Keratinocyte (primary cell): ENCODE results near the gene KMT2C. TPM values are rescaled to one million over a fixed set of nuclear protein-coding genes. Genes with fewer than 3 reads are reported as not detected.

Source experiments
- DNase-seq: peaks from one replicate; pipeline ENCODE4 v3.0.0-alpha.2; 2011; ENCODE audit warnings: low read depth, missing footprints, low spot score
- FAIRE-seq: peaks from 2 replicates; lab custom pipeline; 2011; peaks lifted over from hg19 to GRCh38; lab: Jason Lieb, UNC
- H2AFZ ChIP-seq: 2 replicates; pipeline ENCODE4 v1.6.0; 2012; ENCODE audit warnings: low read length, control low read depth, inconsistent platforms; ENCODE audit not compliant: control insufficient read depth
- H3K27ac ChIP-seq: 2 replicates; pipeline ENCODE4 v1.5.1; 2011; ENCODE audit warnings: low read length; ENCODE audit not compliant: control insufficient read depth, insufficient read depth
- H3K27me3 ChIP-seq: 3 replicates; pipeline ENCODE4 v1.6.0; 2011; ENCODE audit warnings: low read length; ENCODE audit not compliant: control insufficient read depth, insufficient read depth; ENCODE audit errors: extremely low read depth
- H3K36me3 ChIP-seq, 2 experiments: 2 replicates in 1 of 2; 3 replicates in 1 of 2; pipeline ENCODE4 v1.5.1; 2011; ENCODE audit warnings: low read length in 2 of 2, mild to moderate bottlenecking in 1 of 2; ENCODE audit not compliant: control insufficient read depth in 2 of 2, insufficient read depth in 2 of 2; ENCODE audit errors: extremely low read depth in 1 of 2
- H3K4me1 ChIP-seq: 3 replicates; pipeline ENCODE4 v1.5.1; 2011; ENCODE audit warnings: low read length; ENCODE audit not compliant: control insufficient read depth, insufficient read depth; ENCODE audit errors: extremely low read depth
- H3K4me2 ChIP-seq: 3 replicates; pipeline ENCODE4 v1.6.0; 2011; ENCODE audit warnings: low read depth, low read length; ENCODE audit not compliant: control insufficient read depth, insufficient read depth; ENCODE audit errors: extremely low read depth
- H3K4me3 ChIP-seq, 3 experiments: fragments of 200-600 bp in 1 of 3; sonication (generic) in 1 of 3; 2 replicates in 2 of 3; 3 replicates in 1 of 3; pipeline ENCODE4 v1.5.1; 2011 to 2016; ENCODE audit warnings: low read length in 3 of 3, mild to moderate bottlenecking in 3 of 3, control low read depth in 2 of 3, inconsistent platforms in 1 of 3, low read depth in 1 of 3, mixed read lengths in 1 of 3, mixed run types in 1 of 3, moderate library complexity in 1 of 3; ENCODE audit not compliant: control insufficient read depth in 2 of 3, insufficient read depth in 2 of 3; ENCODE audit errors: extremely low read depth in 1 of 3
- H3K79me2 ChIP-seq: 2 replicates; pipeline ENCODE4 v1.6.0; 2012; ENCODE audit warnings: low read length; ENCODE audit not compliant: control insufficient read depth, insufficient read depth
- H3K9ac ChIP-seq: 3 replicates; pipeline ENCODE4 v1.6.0; 2011; ENCODE audit warnings: low read length; ENCODE audit not compliant: control insufficient read depth, insufficient read depth; ENCODE audit errors: extremely low read depth
- H3K9me1 ChIP-seq: 3 replicates; pipeline ENCODE4 v1.6.0; 2011; ENCODE audit warnings: low read length; ENCODE audit not compliant: control insufficient read depth, insufficient read depth; ENCODE audit errors: extremely low read depth
- H3K9me3 ChIP-seq: 2 replicates; pipeline ENCODE4 v1.5.1; 2012; ENCODE audit warnings: low read depth, low read length; ENCODE audit not compliant: control insufficient read depth
- H4K20me1 ChIP-seq: 3 replicates; pipeline ENCODE4 v1.6.0; 2011; ENCODE audit warnings: low read length; ENCODE audit not compliant: control insufficient read depth, insufficient read depth; ENCODE audit errors: extremely low read depth
- CTCF ChIP-seq, 3 experiments: IDR thresholded peaks in 1 of 3; conservative IDR thresholded peaks in 1 of 3; optimal IDR thresholded peaks in 1 of 3; 2 replicates in 2 of 3; 3 replicates in 1 of 3; pipeline versions ENCODE3 to v1.5.1; 2011; ENCODE audit warnings: low read length in 3 of 3, mild to moderate bottlenecking in 3 of 3, moderate library complexity in 2 of 3, control low read depth in 1 of 3, inconsistent platforms in 1 of 3; ENCODE audit not compliant: insufficient read depth in 2 of 3; ENCODE audit errors: extremely low read depth in 1 of 3
- EZH2 ChIP-seq: IDR thresholded peaks from one replicate; pipeline ENCODE4 v1.6.1; 2012; ENCODE audit warnings: inconsistent platforms, mild to moderate bottlenecking, low read length, moderate library complexity
- dilution Hi-C: fragments of 300-500 bp; cut with MboI; formaldehyde crosslinking; loops from one replicate; pipeline ENCODE4 v1.7.0; 2020; ENCODE audit warnings: low sequenced_read_pairs; ENCODE audit not compliant: extremely low pct_ligation_motif_present
- polyA plus RNA-seq, 5 experiments: library from polyadenylated mRNA; depleted of rRNA in 3 of 5; stranded (reverse) in 3 of 5; stranded (forward) in 1 of 5; unstranded in 1 of 5; fragments of >200 nt; gene quantifications; 1 replicate in 1 of 5; 2 replicates in 3 of 5; 3 replicates in 1 of 5; pipeline versions ENCODE4 v1.2.1 to v1.2.3, GENCODE V29; 2011 to 2012; ENCODE audit warnings: missing spikeins in 2 of 5, low read depth in 1 of 5, low replicate concordance in 1 of 5

The KMT2C gene
- polyA plus RNA-seq, 1 donor (not counting 4 experiments of a cell fraction or from before 2014, with no cell fraction given), result 8.5 TPM

- Histone ChIP-seq H3K27me3 (no peaks in the 10 kb centered on the region), H3K79me2 (no peaks in the 10 kb centered on the region), H3K4me2 (no peak overlapping the region), H3K4me1 (no peaks in the 10 kb centered on the region), H3K4me3 (no peak overlapping the region), H3K9me1 (no peaks in the 10 kb centered on the region), H3K27ac (no peak overlapping the region), H3K9ac (no peak overlapping the region), H2AFZ (no peak overlapping the region), H4K20me1 (no peaks in the 10 kb centered on the region), H3K36me3 (peaks cover 5 to 28% of the 10 kb centered on the region in 2 experiments), H3K9me3 (no peaks in the 10 kb centered on the region)
- dilution Hi-C loops, result no loop called here
- FAIRE-seq (no peak), DNase-seq (no peak)
- TF ChIP-seq EZH2 (no peak), CTCF (optimal IDR thresholded peaks at IDR 0.05 in 1 of 3, IDR thresholded peaks at IDR 0.05 in 1 of 3, conservative IDR thresholded peaks at IDR 0.05 in 1 of 3; ENCODE audit: extremely low read depth in 1 of 3, insufficient read depth in 2 of 3, low read length in 3 of 3) (no peak)
Measured at GRCh38 chr7:152128252-152128651, 307.6 kb downstream of the KMT2C start.

- dilution Hi-C loops, result no loop called here
- no peak overlapping the region for H3K4me2 ChIP-seq
- H4K20me1 ChIP-seq, result no peaks in the 10 kb centered on the region
- no peak overlapping the region for H2AFZ ChIP-seq
- FAIRE-seq (no peak), DNase-seq (no peak)
- H3K27me3 ChIP-seq, result no peaks in the 10 kb centered on the region
- H3K79me2 ChIP-seq, result no peaks in the 10 kb centered on the region
- H3K4me1 ChIP-seq, result no peaks in the 10 kb centered on the region
- no peaks in the 10 kb centered on the region for H3K9me1 ChIP-seq
- H3K36me3 ChIP-seq, result peaks cover 8 to 22% of the 10 kb centered on the region in 2 experiments
- no peak for TF ChIP-seq EZH2
- TF ChIP-seq CTCF (optimal IDR thresholded peaks at IDR 0.05 in 1 of 3, IDR thresholded peaks at IDR 0.05 in 1 of 3, conservative IDR thresholded peaks at IDR 0.05 in 1 of 3; ENCODE audit: extremely low read depth in 1 of 3, insufficient read depth in 2 of 3, low read length in 3 of 3), result no peak
- H3K27ac ChIP-seq, result no peak overlapping the region
- H3K4me3 ChIP-seq, result no peak overlapping the region
- H3K9me3 ChIP-seq, result no peaks in the 10 kb centered on the region
- H3K9ac ChIP-seq, result no peak overlapping the region
Measured at GRCh38 chr7:152127229-152127628, 308.6 kb downstream of the KMT2C start.
